CD8-positive, alpha-beta memory T cell (primary cell): ENCODE measurements around the gene SNURF. TPM values are rescaled to one million over a fixed set of nuclear protein-coding genes. Genes with fewer than 3 reads are reported as not detected.

ENCODE experiments used
- CTCF ChIA-PET: fragments of 350-600 bp; sonication (Branson Sonifier 250); formaldehyde crosslinking; loops from one replicate; lab custom pipeline; 2021; ENCODE audit warnings: antibody characterized with exemption; lab: Charles Lee
- POLR2A ChIA-PET: fragments of 350-600 bp; sonication (Branson Sonifier 250); formaldehyde crosslinking; loops from one replicate; lab custom pipeline; 2021; ENCODE audit warnings: antibody characterized with exemption; lab: Charles Lee
- DNase-seq, 5 donors: peaks; one replicate each; pipeline versions ENCODE4 v3.0.0 to v3.0.0-alpha.2; 2020 to 2022; ENCODE audit warnings: mixed read lengths in 1 of 5
- H3K27ac ChIP-seq: one replicate; pipeline ENCODE4 v1.7.0; 2013; ENCODE audit warnings: low read depth, mild to moderate bottlenecking, low read length, moderate library complexity
- H3K27me3 ChIP-seq: 2 replicates; pipeline ENCODE4 v1.7.0; 2013; ENCODE audit warnings: low read length, mild to moderate bottlenecking; ENCODE audit not compliant: insufficient read depth, poor library complexity, severe bottlenecking
- H3K36me3 ChIP-seq: 2 replicates; pipeline ENCODE4 v1.7.0; 2013; ENCODE audit warnings: mild to moderate bottlenecking, low read length, moderate library complexity; ENCODE audit not compliant: insufficient read depth
- H3K4me1 ChIP-seq: 2 replicates; pipeline ENCODE4 v1.7.0; 2013; ENCODE audit warnings: mild to moderate bottlenecking, low read length, moderate library complexity; ENCODE audit not compliant: insufficient read depth
- H3K4me3 ChIP-seq: 2 replicates; pipeline ENCODE4 v1.7.0; 2013; ENCODE audit warnings: mild to moderate bottlenecking, low read length
- H3K9me3 ChIP-seq: 2 replicates; pipeline ENCODE4 v1.7.0; 2013; ENCODE audit warnings: mild to moderate bottlenecking, low read length
- H3K27ac Mint-ChIP-seq, 8 donors: one replicate each; pipeline ENCODE4 v1.8.0; 2020 to 2021; ENCODE audit warnings: mixed read lengths in 8 of 8, mild to moderate bottlenecking in 6 of 8, inconsistent platforms in 3 of 8, moderate library complexity in 3 of 8
- H3K27me3 Mint-ChIP-seq, 2 donors: one replicate each; pipeline ENCODE4 v1.8.0; 2020 to 2021; ENCODE audit warnings: mixed read lengths in 2 of 2, mild to moderate bottlenecking in 1 of 2, moderate library complexity in 1 of 2
- H3K36me3 Mint-ChIP-seq, 3 donors: one replicate each; pipeline ENCODE4 v1.8.0; 2020 to 2021; ENCODE audit warnings: mixed read lengths in 3 of 3, inconsistent platforms in 1 of 3, mild to moderate bottlenecking in 1 of 3
- H3K4me1 Mint-ChIP-seq, 3 donors: one replicate each; pipeline ENCODE4 v1.8.0; 2020 to 2021; ENCODE audit warnings: mixed read lengths in 3 of 3, inconsistent platforms in 1 of 3, mild to moderate bottlenecking in 1 of 3
- H3K4me3 Mint-ChIP-seq, 7 donors: one replicate each; pipeline ENCODE4 v1.8.0; 2020 to 2021; ENCODE audit warnings: mixed read lengths in 7 of 7, mild to moderate bottlenecking in 6 of 7, moderate library complexity in 4 of 7, inconsistent platforms in 2 of 7
- H3K9me3 Mint-ChIP-seq, 5 donors: one replicate each; pipeline ENCODE4 v1.8.0; 2020 to 2022; ENCODE audit warnings: mixed read lengths in 5 of 5, mild to moderate bottlenecking in 3 of 5, moderate library complexity in 2 of 5, inconsistent platforms in 1 of 5
- polyA plus RNA-seq: library from polyadenylated mRNA; unstranded; fragments of 300-500 nt; fragmentation: Illumina TruSeq; gene quantifications from one replicate; pipeline ENCODE4 v1.2.3, GENCODE V29; 2021
- total RNA-seq, 2 experiments: library from RNA; stranded (reverse); gene quantifications; one replicate each; pipeline ENCODE4 v1.2.3, GENCODE V29; 2021

Gene SNURF
- total and polyA plus RNA-seq, 3 experiments from 2014 or later = 5.3 to 67.2 (median 22.8) TPM

GRCh38 chr15:24955531-24955921 is 739 bp downstream of the SNURF start:
- Mint-ChIP-seq H3K27ac (peak overlapping the region; percentile 92 to 98 (median 96)), H3K27me3 (peaks cover 2 to 4% of the 10 kb centered on the region in 2 donors), H3K4me3 (peak overlapping the region; percentile 92 to 99 (median 94)), H3K36me3 (peaks cover 2 to 28% (median 3%) of the 10 kb centered on the region in 3 donors), H3K9me3 (peaks cover 0 to 5% (median 2%) of the 10 kb centered on the region in 5 donors), H3K4me1 (peaks cover 29 to 44% (median 33%) of the 10 kb centered on the region in 3 donors)
- ChIA-PET POLR2A (interaction anchor here (1.0 kb wide), 1 partner anchor 484 kb away, joined by 3 read pairs; no protein-coding TSS in a partner anchor), CTCF (no interaction called here)
- Histone ChIP-seq H3K36me3 (no peaks in the 10 kb centered on the region), H3K4me1 (peaks cover 12% of the 10 kb centered on the region), H3K9me3 (no peaks in the 10 kb centered on the region), H3K27ac (peak overlapping the region; percentile 88), H3K27me3 (no peaks in the 10 kb centered on the region), H3K4me3 (peak overlapping the region; percentile 87)
- DNase-seq = peak in 4 of 5 donors; percentile 2 to 54 (median 20)

DNA sequence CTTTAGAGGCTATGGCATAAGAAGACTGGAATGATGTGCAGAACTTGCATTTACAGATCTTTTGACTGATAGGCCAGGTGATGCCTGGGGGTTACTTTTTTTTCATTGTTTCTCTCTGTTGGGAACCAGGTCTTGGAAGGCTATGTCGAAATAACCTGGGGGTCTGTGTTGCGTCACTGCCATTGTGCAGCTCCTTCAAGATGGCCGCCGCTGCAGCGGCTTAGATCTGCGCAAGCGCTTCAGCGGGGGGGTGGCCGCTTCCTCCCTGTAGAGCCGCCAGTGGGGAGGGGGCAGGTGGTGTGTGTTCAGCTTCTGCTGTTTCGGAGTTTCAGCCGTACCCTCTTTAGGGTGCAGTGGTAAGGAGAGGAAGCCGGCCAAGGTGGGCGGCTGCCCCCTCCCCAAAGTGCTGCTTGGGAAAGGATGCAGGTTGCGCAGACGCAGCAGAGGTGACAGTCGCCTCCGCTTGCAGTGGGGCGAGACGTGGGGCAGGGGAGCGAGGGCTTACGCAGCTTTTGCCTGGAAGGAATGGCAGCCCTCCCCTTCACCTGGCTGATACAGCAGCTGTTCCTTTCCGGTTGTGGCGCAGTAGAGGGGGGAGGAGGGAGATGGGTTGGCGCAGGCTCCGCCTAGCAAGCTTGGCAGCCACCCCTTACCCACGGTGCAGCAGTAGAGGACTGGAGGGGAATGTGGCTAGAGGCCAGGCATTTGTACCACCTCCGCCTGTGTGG is 1.5 kb downstream of the SNURF start:
- Histone ChIP-seq H3K36me3 (no peaks in the 10 kb centered on the region), H3K9me3 (no peaks in the 10 kb centered on the region), H3K27ac (peak overlapping the region; percentile 88), H3K4me1 (peaks cover 12% of the 10 kb centered on the region), H3K27me3 (no peaks in the 10 kb centered on the region), H3K4me3 (peak overlapping the region; percentile 87)
- ChIA-PET CTCF (no interaction called here), POLR2A (interaction anchor here (1.0 kb wide), 1 partner anchor 483 kb away, joined by 3 read pairs; no protein-coding TSS in a partner anchor)
- peak; percentile 57 to 88 (median 67) for DNase-seq
- peaks cover 0 to 2% of the 10 kb centered on the region in 2 donors for H3K27me3 Mint-ChIP-seq
- peak overlapping the region; percentile 92 to 98 (median 96) for H3K27ac Mint-ChIP-seq
- H3K36me3 Mint-ChIP-seq = peaks cover 2 to 33% (median 3%) of the 10 kb centered on the region in 3 donors
- H3K4me3 Mint-ChIP-seq = peak overlapping the region; percentile 92 to 99 (median 94)
- peaks cover 32 to 51% (median 40%) of the 10 kb centered on the region in 3 donors for H3K4me1 Mint-ChIP-seq
- peaks cover 2 to 3% (median 2%) of the 10 kb centered on the region in 5 donors for H3K9me3 Mint-ChIP-seq

- Mint-ChIP-seq H3K4me1 (peaks cover 33 to 55% (median 41%) of the 10 kb centered on the region in 3 donors), H3K27me3 (peaks cover 0 to 2% of the 10 kb centered on the region in 2 donors), H3K36me3 (peaks cover 2 to 37% (median 3%) of the 10 kb centered on the region in 3 donors), H3K27ac (peak overlapping the region in 7 of 8 donors; percentile 24 to 96 (median 61)), H3K9me3 (peaks cover 2 to 5% (median 3%) of the 10 kb centered on the region in 5 donors), H3K4me3 (peak overlapping the region; percentile 16 to 99 (median 63))
- H3K4me3 ChIP-seq = no peak overlapping the region
- POLR2A ChIA-PET = interaction anchor here (0.8 kb wide), 1 partner anchor 1918 kb away, joined by 4 read pairs; the partner anchor contains the start of gene TUBGCP5
- no peak for DNase-seq
- H3K27ac ChIP-seq = no peak overlapping the region
- no peaks in the 10 kb centered on the region for H3K36me3 ChIP-seq
- H3K9me3 ChIP-seq = no peaks in the 10 kb centered on the region
- H3K27me3 ChIP-seq = no peaks in the 10 kb centered on the region
- CTCF ChIA-PET = no interaction called here
- H3K4me1 ChIP-seq = peaks cover 12% of the 10 kb centered on the region
Observed at GRCh38 chr15:24957691-24958090, 2.9 kb downstream of the SNURF start.

DNA sequence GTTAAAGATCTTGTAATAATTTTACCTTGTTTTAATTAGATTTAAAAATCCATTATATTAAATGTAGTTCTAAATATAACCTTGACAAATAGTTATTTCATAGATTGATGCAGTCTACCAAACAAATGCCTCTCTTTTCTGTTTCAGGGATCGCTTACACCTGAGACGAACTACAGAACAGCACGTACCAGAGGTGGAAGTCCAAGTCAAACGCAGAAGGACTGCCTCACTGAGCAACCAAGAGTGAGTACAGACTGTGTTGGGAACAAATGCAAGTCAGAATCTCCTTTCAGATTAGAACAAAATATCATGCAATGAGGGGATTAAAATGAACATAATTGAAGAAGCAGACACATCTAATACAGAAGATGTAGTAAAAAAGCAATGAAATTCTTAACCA is 7.2 kb downstream of the SNURF start:
- H3K27me3 ChIP-seq = no peaks in the 10 kb centered on the region
- ChIA-PET CTCF (no interaction called here), POLR2A (no interaction called here)
- H3K27me3 Mint-ChIP-seq = no peaks in the 10 kb centered on the region
- peak overlapping the region in 1 of 8 donors; percentile 21 for H3K27ac Mint-ChIP-seq
- H3K36me3 ChIP-seq = peaks cover 29% of the 10 kb centered on the region
- H3K4me1 ChIP-seq = peaks cover 10% of the 10 kb centered on the region
- H3K4me1 Mint-ChIP-seq = peaks cover 30 to 51% (median 37%) of the 10 kb centered on the region in 3 donors
- H3K4me3 ChIP-seq = no peak overlapping the region
- peaks cover 20 to 56% (median 31%) of the 10 kb centered on the region in 3 donors for H3K36me3 Mint-ChIP-seq
- DNase-seq = no peak
- H3K27ac ChIP-seq = no peak overlapping the region
- H3K4me3 Mint-ChIP-seq = no peak overlapping the region
- peaks cover 7 to 20% (median 15%) of the 10 kb centered on the region in 5 donors for H3K9me3 Mint-ChIP-seq
- H3K9me3 ChIP-seq = peaks cover 8% of the 10 kb centered on the region

DNA sequence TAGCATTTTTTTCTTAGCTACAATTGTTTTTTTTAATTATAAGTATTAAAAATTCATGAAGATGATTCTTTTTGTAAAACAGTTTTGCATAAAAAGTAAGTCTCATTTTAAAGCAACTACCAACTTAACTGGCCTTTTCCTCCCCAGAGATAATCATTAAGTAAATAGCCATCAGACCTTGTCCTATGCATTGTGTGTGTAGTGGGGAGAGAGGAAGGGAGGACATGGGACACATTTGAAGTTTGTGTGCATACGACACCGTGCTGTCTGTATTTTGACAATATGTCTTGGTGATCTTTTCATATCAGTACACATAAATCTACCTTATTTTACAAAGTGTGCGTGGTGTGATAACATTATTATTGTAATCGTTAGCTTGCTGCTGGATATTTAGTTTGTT is 8.1 kb downstream of the SNURF start:
- peaks cover 23 to 61% (median 37%) of the 10 kb centered on the region in 3 donors for H3K36me3 Mint-ChIP-seq
- Histone ChIP-seq H3K27me3 (no peaks in the 10 kb centered on the region), H3K27ac (no peak overlapping the region), H3K36me3 (peaks cover 32% of the 10 kb centered on the region), H3K4me1 (peaks cover 4% of the 10 kb centered on the region), H3K4me3 (no peak overlapping the region), H3K9me3 (peaks cover 8% of the 10 kb centered on the region)
- peaks cover 10 to 23% (median 20%) of the 10 kb centered on the region in 5 donors for H3K9me3 Mint-ChIP-seq
- no peaks in the 10 kb centered on the region for H3K27me3 Mint-ChIP-seq
- CTCF ChIA-PET = no interaction called here
- no peak overlapping the region for H3K4me3 Mint-ChIP-seq
- no peak for DNase-seq
- POLR2A ChIA-PET = no interaction called here
- H3K27ac Mint-ChIP-seq = no peak overlapping the region
- peaks cover 23 to 44% (median 28%) of the 10 kb centered on the region in 3 donors for H3K4me1 Mint-ChIP-seq

DNA sequence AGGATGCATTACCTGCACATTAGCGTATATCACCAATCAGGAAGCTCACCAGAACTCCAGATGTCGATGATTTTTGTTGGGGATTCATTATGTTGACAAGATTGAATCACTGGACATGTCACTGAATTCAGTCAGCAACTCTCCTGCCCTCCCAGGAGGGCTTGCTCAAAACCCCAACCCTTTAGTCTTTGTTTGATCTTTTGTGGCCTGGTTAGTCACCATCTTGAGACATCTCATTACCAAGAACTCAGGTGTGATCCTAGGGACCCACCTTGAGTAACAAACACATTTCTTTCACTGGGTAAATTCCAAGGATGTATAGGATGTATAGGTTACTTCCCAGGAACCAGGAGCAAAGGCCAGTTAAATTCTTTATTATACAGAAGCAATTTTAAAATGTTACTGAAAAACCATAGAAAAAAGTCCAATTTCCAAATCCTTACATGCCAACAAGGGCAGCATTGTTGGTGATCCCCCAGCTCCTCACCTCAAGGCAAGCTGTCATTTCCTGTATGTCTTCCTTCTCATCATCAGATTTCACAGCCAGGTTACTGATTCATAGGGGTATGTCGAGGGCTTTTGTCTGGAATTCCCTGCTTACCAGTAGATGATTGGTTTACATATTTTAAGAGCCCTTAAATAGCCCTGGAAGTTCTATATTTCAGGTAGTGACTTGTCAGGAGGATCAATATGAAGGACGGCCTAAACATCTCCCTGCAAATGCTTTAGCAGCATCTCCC is 11.7 kb downstream of the SNURF start:
- Mint-ChIP-seq H3K4me1 (peaks cover 0 to 13% (median 4%) of the 10 kb centered on the region in 3 donors), H3K27me3 (no peaks in the 10 kb centered on the region), H3K4me3 (no peak overlapping the region), H3K27ac (peak overlapping the region in 1 of 8 donors; percentile 8), H3K9me3 (peaks cover 11 to 29% (median 20%) of the 10 kb centered on the region in 5 donors), H3K36me3 (peaks cover 34 to 71% (median 50%) of the 10 kb centered on the region in 3 donors)
- no peak for DNase-seq
- Histone ChIP-seq H3K27me3 (no peaks in the 10 kb centered on the region), H3K4me3 (no peak overlapping the region), H3K9me3 (peaks cover 8% of the 10 kb centered on the region), H3K27ac (no peak overlapping the region), H3K4me1 (no peaks in the 10 kb centered on the region), H3K36me3 (peaks cover 38% of the 10 kb centered on the region)
- CTCF ChIA-PET = no interaction called here
- POLR2A ChIA-PET = no interaction called here

DNA sequence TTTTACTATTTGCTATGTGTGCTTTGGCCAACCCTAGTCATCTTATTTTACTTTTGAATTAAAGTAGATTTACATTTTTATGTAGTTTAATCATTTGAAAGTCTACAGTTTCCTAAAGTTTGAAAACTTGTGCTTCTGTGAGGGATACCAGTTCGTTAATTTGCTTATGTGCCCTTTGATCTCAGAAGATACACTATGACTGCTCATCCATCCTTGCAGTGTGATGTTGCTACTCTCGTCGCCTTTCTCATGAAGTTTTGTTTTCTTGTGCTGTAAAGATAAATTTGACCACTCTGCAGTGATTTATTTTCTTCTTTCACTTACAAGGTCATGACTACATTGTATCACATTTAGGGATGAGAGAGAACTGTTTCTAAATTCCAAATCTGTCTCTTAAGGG is 16.3 kb downstream of the SNURF start:
- H3K27ac ChIP-seq = no peak overlapping the region
- H3K4me3 ChIP-seq = no peak overlapping the region
- Mint-ChIP-seq H3K36me3 (peaks cover 31 to 78% (median 59%) of the 10 kb centered on the region in 3 donors), H3K4me1 (peaks cover 0 to 5% (median 0%) of the 10 kb centered on the region in 3 donors), H3K9me3 (peaks cover 15 to 31% (median 23%) of the 10 kb centered on the region in 5 donors), H3K4me3 (no peak overlapping the region), H3K27ac (peak overlapping the region in 1 of 8 donors; percentile 5), H3K27me3 (no peaks in the 10 kb centered on the region)
- DNase-seq = no peak
- H3K9me3 ChIP-seq = no peaks in the 10 kb centered on the region
- peaks cover 23% of the 10 kb centered on the region for H3K36me3 ChIP-seq
- POLR2A ChIA-PET = no interaction called here
- CTCF ChIA-PET = no interaction called here
- H3K27me3 ChIP-seq = no peaks in the 10 kb centered on the region
- no peaks in the 10 kb centered on the region for H3K4me1 ChIP-seq
